Measurements from ENCODE around the gene LY6G5B.

The LY6G5B gene, protein sequence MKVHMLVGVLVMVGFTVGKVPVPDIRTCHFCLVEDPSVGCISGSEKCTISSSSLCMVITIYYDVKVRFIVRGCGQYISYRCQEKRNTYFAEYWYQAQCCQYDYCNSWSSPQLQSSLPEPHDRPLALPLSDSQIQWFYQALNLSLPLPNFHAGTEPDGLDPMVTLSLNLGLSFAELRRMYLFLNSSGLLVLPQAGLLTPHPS

DNA sequence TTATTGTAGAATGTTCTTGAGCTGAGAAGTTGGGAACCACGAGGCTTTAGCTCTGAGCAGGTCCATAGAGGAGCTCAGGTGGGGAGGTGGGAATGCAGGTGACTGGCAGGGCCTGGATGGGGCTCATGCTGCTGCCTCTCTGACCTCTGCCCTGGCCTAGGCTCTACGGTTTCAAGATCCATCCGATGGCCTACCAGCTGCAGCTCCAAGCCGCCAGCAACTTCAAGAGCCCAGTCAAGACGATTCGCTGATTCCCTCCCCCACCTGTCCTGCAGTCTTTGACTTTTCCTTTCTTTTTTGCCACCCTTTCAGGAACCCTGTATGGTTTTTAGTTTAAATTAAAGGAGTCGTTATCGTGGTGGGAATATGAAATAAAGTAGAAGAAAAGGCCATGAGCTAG is at the start of gene LY6G5B:
Gene LY6G5B (plus strand): TSS at position 301 of the 400 bp plus-strand sequence. CDS start 975 bp downstream, outside the sequence.
- DNase-seq (ENCODE audit: low read depth): no peak

DNA sequence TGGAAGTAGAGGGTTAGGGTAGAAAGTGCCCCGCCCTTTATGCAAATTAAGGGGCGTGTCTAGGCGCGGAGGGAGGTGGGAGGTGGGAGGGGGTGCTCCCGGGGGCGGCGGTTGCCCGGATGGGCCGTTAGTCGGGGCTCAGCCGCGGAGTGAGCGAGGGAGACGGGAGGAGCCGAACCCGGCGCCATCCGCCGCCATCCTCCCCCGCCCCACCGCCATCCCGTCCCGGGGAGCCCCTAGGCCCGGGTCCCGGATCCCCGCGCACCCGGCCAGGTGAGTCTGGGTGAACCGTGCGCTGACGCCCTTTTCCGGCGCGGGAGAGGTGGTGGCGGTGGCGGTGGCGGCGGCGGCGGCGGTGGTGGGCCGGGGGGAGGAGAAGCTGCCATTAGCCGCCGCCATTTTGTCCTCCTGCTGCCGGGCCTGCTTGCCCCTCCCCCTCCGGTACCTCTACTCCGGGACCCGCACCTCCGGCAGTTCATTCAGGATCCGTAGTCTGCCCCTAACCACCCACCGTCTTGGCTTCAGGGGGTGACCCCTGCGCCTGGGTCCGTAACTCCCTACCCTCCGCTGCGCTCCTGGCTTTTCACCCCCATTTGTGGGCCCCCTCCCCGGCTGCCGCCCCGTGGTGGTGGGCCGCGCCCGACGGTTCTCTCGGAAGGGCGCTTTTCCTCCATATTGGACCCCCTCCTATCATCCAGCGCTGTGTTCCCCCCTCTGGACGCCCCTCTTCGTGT is 49.0 kb upstream of the LY6G5B start, which contains the start of gene PRRC2A:
Gene PRRC2A (plus strand): TSS at position 130 of the 734 bp plus-strand sequence. CDS start 2,075 bp downstream, outside the sequence.
- DNase-seq (ENCODE audit: low read depth): no peak

DNA sequence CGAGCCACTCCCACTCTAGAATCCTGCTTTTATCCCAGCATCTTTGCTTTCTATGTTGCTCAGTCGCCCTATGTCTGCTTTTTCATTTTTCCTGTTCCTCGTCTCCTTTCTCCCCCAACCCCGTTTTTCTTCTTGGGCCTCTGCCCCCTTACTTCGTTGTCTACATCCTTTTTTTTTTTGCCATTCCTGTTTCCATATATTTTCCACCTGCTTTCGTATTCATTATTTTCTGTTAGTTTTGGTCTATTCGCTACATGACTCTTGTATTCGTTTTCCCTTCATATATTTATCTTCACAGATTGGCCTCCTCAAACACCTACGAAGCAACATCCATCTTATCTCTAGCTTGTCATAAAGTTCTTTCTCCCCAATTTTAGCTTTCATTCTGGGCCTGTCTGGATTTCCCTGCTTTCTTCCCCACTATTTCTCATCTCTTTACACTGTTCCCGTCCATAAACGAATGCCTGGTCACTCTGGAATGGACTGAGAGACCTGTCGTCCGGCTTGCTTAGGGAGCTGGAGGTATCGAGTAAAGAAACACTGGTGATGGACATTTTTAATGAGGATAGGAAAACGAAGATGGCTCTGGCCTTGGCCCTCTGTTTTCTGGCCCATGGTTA is 48.3 kb upstream of the LY6G5B start:
- DNase-seq (ENCODE audit: low read depth): no peak

DNA sequence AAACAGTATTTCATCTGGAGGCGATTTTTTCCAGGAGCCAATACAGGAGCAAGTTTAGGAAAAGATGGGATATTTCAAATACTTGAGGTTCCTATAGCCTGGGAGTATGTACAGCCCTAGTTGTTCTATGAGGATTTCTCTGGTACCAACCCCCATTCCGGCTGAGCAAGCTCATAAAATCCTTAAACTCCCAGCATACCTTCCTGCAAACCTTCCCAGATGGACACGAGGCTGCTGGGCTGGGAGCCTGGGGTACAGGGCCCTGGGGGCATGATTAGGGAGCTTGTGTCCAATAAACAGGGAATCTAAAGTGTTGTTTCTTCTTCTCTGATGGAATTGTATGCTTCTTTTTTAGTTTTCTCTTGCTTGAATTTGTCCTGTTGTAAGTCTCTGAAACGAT is 47.8 kb upstream of the LY6G5B start:
- DNase-seq (ENCODE audit: low read depth): peak; percentile 75

DNA sequence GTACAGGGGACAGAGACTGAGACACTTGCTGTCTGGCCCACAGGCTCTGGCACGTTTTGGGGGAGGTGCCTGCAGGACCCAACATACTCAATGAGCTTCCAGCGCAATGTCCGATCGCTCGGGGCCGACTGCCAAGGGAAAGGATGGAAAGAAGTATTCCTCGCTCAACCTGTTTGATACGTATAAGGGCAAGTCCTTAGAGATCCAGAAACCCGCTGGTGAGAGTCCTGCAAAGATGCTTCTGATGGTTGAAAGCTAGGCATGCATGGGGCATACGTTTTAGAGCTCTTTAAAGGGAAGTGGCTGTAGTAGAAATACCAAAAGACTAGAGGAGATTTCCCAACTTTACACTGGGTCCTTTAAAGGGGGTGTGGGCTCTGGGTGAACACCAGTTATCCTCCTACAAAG is 47.1 kb upstream of the LY6G5B start:
- no peak for DNase-seq (ENCODE audit: low read depth)

DNA sequence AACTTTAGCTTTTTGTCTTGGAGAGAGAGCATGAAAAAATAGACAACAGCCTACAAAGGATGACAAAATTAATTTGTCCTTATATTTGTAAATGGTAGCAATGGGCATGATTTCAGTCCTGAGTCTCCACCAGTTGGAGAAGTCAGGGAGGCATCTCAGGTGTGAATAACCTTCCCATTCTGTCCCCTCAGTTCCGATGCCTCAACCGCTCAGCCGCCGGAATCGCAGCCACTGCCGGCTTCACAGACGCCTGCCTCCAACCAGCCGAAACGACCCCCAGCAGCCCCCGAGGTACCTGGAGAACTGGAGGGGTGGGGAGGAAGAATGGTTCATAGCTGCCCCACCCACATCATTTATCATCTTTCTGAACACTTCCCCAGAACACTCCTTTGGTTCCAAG is 45.7 kb upstream of the LY6G5B start:
- DNase-seq (ENCODE audit: low read depth): no peak

DNA sequence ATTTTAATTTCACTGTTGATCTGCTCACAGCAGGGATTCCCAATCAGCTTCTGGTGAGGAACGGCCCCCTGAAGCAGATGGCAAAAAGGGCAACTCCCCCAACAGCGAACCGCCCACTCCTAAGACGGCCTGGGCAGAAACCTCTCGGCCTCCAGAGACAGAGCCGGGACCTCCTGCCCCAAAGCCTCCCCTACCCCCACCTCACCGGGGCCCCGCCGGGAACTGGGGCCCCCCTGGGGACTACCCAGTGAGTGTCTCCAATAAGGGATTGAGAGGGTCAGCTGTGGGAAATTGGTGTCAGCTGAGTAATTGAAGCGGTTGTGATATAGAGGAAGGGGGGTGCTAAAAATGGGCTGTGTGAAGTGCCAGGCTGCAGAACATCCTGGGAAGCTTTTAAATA is 42.8 kb upstream of the LY6G5B start:
- no peak for DNase-seq (ENCODE audit: low read depth)

DNA sequence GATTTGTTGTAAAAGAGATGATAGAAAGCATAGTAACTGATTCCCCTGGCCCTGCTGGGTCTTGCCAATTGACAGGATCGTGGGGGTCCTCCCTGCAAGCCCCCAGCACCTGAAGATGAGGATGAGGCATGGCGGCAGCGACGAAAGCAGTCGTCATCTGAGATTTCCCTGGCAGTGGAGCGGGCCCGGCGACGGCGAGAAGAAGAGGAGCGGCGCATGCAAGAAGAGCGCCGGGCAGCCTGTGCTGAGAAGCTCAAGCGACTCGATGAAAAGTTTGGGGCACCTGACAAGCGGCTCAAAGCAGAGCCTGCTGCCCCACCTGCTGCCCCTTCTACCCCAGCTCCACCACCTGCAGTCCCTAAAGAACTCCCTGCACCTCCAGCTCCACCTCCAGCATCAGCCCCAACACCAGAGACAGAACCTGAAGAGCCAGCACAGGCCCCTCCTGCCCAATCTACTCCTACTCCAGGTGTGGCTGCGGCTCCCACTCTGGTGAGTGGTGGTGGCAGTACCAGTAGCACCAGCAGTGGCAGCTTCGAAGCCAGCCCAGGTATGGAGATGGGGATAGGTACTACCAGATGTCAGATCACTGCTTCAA is 42.0 kb upstream of the LY6G5B start:
- DNase-seq (ENCODE audit: low read depth): no peak

DNA sequence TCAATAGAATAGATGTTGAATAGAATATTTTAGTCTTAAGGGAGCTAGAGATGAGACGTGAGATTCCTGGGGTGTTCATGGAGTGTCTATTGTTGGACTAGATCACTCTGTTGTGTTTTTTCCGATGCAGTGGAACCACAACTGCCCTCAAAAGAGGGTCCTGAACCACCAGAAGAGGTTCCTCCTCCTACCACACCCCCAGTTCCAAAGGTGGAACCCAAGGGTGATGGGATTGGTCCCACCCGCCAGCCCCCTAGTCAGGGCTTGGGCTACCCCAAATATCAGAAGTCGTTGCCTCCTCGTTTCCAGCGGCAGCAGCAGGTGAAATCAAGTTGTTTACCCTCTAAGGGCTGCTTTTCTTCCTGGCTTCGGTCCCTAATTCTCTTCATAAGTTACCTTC is 40.8 kb upstream of the LY6G5B start:
- DNase-seq (ENCODE audit: low read depth): no peak

DNA sequence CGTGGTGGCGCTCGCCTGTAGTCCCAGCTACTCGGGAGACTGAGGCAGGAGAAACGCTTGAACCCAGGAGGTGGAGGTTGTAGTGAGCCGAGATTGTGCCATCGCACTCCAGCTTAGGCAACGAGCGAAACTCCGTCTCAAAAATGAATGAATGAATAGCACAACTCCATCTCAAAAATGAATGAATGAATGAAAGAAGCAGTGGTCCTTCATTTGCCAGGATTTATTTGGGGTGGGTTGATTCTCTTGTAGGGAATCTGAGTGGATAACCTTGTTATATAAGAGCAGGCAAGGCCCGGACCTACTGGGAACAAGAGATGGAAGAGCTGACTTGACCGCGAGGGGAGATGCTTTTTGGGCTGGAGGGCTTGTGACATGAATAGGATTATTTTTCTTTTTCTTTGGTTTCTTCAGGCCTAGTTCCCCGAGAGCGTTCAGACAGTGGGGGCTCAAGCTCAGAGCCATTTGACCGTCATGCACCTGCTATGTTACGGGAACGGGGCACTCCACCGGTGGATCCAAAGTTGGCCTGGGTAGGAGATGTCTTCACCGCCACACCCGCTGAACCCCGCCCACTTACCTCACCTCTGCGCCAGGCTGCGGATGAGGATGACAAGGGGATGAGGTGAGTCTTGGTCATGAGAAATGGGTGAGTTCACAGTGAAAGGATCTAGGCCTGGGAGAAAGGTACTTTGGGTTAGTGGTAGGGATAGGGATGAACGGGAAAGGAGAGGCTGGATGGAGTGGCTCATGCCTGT is 39.4 kb upstream of the LY6G5B start:
- no peak for DNase-seq (ENCODE audit: low read depth)

DNA sequence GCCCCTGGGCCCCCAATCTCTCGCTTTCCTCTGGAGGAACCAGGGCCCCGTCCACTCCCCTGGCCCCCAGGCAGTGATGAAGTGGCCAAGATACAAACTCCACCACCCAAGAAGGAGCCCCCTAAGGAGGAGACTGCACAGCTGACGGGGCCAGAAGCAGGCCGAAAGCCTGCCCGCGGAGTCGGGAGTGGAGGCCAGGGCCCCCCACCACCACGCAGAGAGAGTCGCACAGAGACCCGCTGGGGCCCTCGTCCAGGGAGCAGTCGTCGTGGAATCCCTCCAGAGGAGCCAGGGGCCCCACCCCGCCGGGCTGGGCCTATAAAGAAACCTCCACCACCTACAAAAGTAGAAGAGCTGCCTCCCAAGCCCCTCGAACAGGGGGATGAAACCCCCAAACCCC is 38.6 kb upstream of the LY6G5B start:
- DNase-seq (ENCODE audit: low read depth): no peak

DNA sequence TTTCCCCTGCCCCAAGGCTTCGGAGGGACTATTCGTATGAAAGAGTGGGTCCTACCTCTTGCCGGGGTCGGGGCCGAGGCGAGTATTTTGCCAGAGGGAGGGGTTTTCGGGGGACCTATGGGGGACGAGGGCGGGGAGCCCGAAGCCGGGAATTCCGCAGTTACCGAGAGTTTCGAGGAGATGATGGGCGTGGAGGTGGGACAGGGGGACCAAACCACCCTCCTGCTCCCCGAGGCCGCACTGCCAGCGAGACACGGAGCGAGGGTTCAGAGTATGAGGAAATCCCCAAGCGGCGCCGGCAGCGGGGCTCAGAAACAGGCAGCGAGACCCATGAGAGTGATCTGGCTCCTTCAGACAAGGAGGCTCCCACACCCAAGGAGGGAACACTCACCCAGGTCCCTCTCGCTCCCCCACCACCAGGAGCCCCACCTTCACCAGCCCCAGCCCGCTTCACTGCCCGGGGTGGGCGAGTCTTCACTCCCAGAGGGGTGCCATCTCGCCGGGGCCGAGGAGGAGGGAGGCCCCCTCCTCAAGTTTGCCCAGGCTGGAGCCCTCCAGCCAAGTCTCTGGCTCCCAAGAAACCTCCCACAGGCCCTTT is 38.0 kb upstream of the LY6G5B start:
- no peak for DNase-seq (ENCODE audit: low read depth)

DNA sequence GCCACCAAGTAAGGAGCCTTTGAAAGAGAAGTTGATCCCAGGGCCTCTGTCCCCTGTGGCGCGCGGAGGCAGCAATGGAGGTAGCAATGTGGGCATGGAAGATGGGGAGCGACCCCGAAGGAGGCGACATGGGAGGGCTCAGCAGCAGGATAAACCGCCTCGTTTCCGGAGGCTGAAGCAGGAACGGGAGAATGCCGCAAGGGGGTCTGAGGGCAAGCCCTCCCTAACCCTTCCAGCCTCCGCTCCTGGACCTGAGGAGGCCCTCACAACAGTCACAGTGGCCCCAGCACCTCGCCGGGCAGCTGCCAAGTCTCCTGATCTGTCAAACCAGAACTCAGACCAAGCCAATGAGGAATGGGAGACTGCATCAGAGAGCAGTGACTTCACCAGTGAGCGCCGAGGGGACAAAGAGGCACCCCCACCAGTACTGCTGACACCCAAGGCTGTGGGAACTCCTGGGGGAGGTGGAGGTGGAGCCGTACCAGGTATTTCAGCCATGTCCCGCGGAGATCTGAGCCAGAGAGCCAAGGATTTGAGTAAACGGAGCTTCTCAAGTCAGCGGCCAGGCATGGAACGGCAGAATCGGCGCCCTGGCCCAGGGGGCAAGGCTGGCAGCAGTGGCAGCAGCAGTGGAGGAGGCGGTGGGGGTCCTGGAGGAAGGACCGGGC is 37.4 kb upstream of the LY6G5B start:
- DNase-seq (ENCODE audit: low read depth): no peak

DNA sequence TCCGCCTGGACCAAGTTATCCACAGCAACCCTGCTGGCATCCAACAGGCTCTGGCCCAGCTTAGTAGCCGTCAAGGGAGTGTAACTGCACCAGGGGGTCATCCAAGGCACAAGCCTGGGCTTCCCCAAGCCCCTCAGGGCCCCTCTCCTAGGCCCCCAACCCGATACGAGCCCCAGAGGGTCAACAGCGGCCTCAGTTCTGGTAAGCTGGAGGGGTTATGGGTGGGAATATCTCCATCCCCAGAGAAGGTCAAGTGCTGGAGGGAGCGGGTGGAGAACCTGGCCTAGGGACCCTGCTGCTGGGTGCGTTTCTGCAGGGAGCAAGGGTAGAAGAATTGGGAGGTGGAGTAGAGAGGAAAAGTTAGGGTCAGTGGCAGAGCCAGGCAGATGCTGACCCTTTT is 36.3 kb upstream of the LY6G5B start:
- DNase-seq (ENCODE audit: low read depth): no peak

DNA sequence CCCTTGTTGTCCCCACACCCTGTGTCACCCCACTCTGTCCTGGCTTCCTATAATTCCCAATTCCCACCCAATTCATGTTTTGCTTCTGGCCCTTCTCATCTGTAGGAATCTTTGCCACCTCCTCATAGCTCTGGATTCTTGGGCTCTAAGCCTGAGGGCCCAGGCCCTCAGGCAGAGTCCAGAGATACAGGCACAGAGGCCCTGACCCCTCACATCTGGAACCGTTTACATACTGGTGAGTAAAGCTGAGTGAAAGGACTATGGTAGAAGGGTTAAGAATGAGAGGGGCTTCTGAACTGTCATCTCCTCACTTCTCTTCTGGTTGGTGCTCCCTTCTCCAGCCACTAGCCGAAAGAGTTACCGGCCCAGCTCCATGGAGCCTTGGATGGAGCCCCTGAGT is 35.6 kb upstream of the LY6G5B start:
- peak; percentile 50 for DNase-seq (ENCODE audit: low read depth)

DNA sequence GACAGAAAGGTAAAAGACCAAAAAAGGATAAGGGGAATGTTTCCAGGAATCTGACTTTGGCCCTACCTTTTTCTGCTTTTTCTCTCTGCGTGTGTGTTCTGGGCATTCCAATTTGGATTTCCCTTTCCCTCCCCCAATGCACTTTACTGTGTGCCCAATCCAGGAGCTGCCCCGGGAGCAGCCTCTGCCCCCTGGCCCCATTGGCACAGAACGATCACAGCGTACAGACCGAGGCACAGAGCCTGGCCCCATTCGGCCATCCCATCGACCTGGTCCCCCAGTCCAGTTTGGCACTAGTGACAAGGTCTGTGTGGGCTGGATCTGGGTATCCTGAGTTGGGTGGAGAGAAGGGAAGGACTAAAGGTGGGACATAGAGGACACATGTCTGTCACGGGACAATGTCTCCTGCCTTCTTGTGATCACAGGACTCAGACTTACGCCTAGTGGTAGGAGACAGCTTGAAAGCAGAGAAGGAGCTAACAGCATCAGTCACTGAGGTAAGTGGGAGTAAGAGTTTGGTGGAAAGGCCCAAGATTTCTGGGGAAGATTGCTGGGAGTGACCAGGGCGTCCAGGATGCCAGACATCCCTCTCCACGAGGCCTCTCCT is 34.7 kb upstream of the LY6G5B start:
- no peak for DNase-seq (ENCODE audit: low read depth)

DNA sequence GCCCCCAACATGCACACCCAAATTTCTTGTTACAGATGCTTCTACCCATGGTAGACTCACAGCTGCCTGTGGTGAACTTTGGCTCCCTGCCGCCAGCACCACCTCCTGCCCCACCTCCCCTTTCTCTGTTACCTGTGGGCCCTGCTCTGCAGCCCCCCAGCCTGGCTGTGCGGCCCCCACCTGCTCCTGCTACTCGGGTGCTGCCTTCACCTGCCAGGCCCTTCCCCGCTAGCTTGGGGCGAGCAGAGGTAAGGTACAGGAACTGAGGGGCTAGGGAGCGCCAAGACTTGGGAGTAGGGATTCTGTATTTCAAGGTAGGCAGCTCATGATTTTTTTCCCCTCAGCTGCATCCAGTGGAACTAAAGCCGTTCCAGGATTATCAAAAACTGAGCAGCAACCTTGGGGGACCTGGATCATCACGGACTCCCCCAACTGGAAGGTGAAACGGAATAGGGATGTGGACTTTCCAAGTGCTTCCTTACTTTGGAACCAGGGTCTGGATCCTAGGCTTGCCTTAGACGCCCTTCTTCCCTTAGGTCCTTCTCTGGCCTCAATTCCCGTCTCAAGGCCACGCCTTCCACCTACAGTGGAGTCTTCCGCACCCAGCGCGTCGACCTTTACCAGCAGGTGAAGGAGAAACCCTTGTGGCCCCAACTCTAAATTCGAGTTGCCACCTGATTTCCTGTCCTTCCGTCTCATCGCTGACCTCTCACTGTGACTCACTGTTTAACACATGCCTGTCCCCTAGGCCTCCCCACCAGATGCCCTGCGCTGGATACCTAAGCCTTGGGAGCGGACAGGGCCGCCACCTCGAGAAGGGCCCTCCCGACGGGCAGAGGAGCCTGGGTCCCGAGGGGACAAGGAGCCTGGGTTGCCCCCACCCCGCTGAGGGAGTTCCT is 32.8 kb upstream of the LY6G5B start:
- no peak for DNase-seq (ENCODE audit: low read depth)

DNA sequence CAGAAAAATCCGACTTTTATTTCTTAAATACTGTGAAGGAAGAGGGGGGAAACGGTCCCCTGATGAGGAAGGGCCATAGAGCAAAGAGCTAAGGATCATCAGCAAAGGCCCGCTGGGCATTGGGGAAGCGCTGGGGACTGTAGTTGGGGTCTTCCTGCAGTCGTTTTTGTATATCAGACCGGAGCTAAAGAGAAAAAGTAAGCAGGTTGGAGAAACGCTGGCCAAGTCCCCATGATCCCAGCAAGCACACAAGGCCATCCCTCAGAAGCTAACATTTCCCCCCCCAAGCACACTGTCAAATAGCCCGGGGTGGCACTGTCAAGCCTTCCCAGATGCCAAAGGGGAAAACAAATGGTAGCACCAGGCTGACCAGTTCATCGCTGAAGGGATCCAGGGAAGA is 30.7 kb upstream of the LY6G5B start:
- DNase-seq (ENCODE audit: low read depth): no peak

DNA sequence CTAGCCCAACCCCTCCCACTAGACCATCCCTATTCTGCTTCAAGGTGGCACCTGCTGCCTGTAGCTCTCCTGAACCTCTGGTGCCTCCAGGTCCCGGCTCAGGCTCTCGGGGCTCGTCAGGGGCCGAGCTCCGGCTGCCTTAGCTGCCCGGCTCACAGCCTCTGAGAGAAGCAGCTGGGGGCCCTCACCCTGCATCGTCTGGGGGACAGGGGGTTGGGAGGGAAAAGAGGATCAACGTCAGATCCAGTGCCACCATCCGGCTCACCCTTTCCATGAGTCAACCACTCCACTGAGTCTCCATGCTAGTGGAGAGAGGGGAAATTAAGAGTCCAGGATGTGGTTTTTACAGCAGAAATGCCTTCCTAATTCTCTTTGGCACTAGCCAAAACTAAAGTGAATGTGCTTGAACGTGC is 30.3 kb upstream of the LY6G5B start:
- DNase-seq (ENCODE audit: low read depth): peak; percentile 87

DNA sequence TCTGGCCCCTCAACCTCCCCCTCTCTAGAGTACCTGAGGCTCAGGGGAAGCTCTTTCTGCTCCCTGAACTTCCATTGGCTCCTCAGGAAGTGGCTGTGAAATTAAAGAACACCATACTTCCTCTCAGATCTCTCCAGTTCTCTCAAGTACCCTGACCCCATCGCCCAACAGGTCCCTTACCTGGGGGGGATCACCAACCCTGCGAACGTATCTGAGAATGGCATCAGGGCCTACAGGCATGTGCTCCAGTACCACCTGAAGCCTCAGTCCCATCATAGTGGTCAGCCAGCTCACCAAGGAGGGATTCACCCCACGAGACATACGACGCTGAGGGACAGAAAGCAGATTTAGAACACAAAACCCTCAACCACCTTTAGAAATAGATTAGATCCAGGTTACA is 29.2 kb upstream of the LY6G5B start:
- DNase-seq (ENCODE audit: low read depth): no peak

All from EH (cell line).